OCI-LY1 (cell line): ENCODE results near the gene DCTN2.

Experiments used
- CTCF ChIP-seq: fragments of 200-600 bp; sonication (generic), shearing (Covaris generic); IDR thresholded peaks from 2 replicates; pipeline ENCODE4 v1.5.1; 2017; ENCODE audit warnings: mild to moderate bottlenecking, antibody characterized with exemption, low read length, moderate library complexity, mixed read lengths
- EZH2 ChIP-seq: fragments of 200-600 bp; sonication (generic), shearing (Covaris generic); IDR thresholded peaks from 2 replicates; pipeline ENCODE4 v1.8.0; 2017; ENCODE audit warnings: borderline replicate concordance, mixed run types, mild to moderate bottlenecking, antibody characterized with exemption, low read length, moderate library complexity, mixed read lengths

- TF ChIP-seq EZH2 (no peak), CTCF (no peak)
Measured at GRCh38 chr12:57489157-57489641, 57.8 kb downstream of the DCTN2 start.
